ENCODE measurements around the gene SPAG6. TPM values are rescaled to one million over a fixed set of nuclear protein-coding genes. Genes with fewer than 3 reads are reported as not detected.
"Not testable (repeated sequence)": the region's sequence is repeated elsewhere in the genome, so short reads cannot be mapped to it uniquely, and the experiment has no call there.

SPAG6 gene
- total RNA-seq, 2 experiments from 2014 or later = not detected

GRCh38 chr10:22351131-22351703 lies 5.9 kb downstream of the SPAG6 start:
- Histone ChIP-seq H3K9me3 (ENCODE audit: control insufficient read depth in 1 of 2, insufficient read depth in 1 of 2, low read length in 2 of 2) (no peaks in the 10 kb centered on the region), H3K27ac (ENCODE audit: low read depth in 1 of 2, low read length in 2 of 2) (no peak overlapping the region), H3K36me3 (ENCODE audit: insufficient read depth, low read length) (no peaks in the 10 kb centered on the region), H3K4me1 (ENCODE audit: insufficient read depth, low read length) (no peaks in the 10 kb centered on the region), H3K27me3 (ENCODE audit: control insufficient read depth in 1 of 2, insufficient read depth in 2 of 2, low read length in 2 of 2) (peaks cover under 1 to 14% of the 10 kb centered on the region in 2 experiments), H3K4me3 (ENCODE audit: low read length) (no peak overlapping the region)
- no peak for ATAC-seq (ENCODE audit: poor library complexity)
- Mint-ChIP-seq H3K27ac (no peak overlapping the region), H3K36me3 (ENCODE audit: low read depth) (no peaks in the 10 kb centered on the region), H3K27me3 (peaks cover 28% of the 10 kb centered on the region), H3K9me3 (no peaks in the 10 kb centered on the region), H3K4me1 (ENCODE audit: low read depth) (no peaks in the 10 kb centered on the region), H3K4me3 (no peak overlapping the region)
- POLR2A ChIA-PET = no interaction called here
- intact Hi-C loops (cut with DNase I, micrococcal nuclease) = no loop called here
- CTCF ChIA-PET = no interaction called here
- DNase-seq = no peak
- no peak for TF ChIP-seq CTCF (IDR thresholded peaks at IDR 0.05)

- no peak for TF ChIP-seq CTCF (IDR thresholded peaks at IDR 0.05)
- H3K27me3 Mint-ChIP-seq = peaks cover 10% of the 10 kb centered on the region
These were observed 11.1 kb downstream of the SPAG6 start for GRCh38 chr10:22356324-22356873.

GRCh38 chr10:22357770-22358169 lies 12.5 kb downstream of the SPAG6 start:
- H3K4me1 ChIP-seq (ENCODE audit: insufficient read depth, low read length); H3K27ac Mint-ChIP-seq; H3K9me3 Mint-ChIP-seq; H3K4me3 ChIP-seq (ENCODE audit: low read length); CTCF ChIA-PET; H3K27ac ChIP-seq (ENCODE audit: low read depth in 1 of 2, low read length in 2 of 2); intact Hi-C loops (cut with DNase I, micrococcal nuclease); H3K4me3 Mint-ChIP-seq; H3K9me3 ChIP-seq (ENCODE audit: control insufficient read depth in 1 of 2, insufficient read depth in 1 of 2, low read length in 2 of 2); H3K36me3 ChIP-seq (ENCODE audit: insufficient read depth, low read length); H3K27me3 ChIP-seq (ENCODE audit: control insufficient read depth in 1 of 2, insufficient read depth in 2 of 2, low read length in 2 of 2); H3K4me1 Mint-ChIP-seq (ENCODE audit: low read depth); POLR2A ChIA-PET; H3K36me3 Mint-ChIP-seq (ENCODE audit: low read depth); DNase-seq; ATAC-seq (ENCODE audit: poor library complexity): not testable (repeated sequence)
- peaks cover 10% of the 10 kb centered on the region for H3K27me3 Mint-ChIP-seq

More at GRCh38 chr10:22356324-22356873, 11.1 kb downstream of the SPAG6 start:
- intact Hi-C loops (cut with DNase I, micrococcal nuclease) = no loop called here
- Histone ChIP-seq H3K27me3 (ENCODE audit: control insufficient read depth in 1 of 2, insufficient read depth in 2 of 2, low read length in 2 of 2) (no peaks in the 10 kb centered on the region), H3K9me3 (ENCODE audit: control insufficient read depth in 1 of 2, insufficient read depth in 1 of 2, low read length in 2 of 2) (no peaks in the 10 kb centered on the region), H3K4me3 (ENCODE audit: low read length) (no peak overlapping the region), H3K27ac (ENCODE audit: low read depth in 1 of 2, low read length in 2 of 2) (no peak overlapping the region), H3K36me3 (ENCODE audit: insufficient read depth, low read length) (no peaks in the 10 kb centered on the region), H3K4me1 (ENCODE audit: insufficient read depth, low read length) (no peaks in the 10 kb centered on the region)
- ChIA-PET CTCF (no interaction called here), POLR2A (interaction anchor here (0.8 kb wide), 1 partner anchor 16 kb away, joined by 3 read pairs; no protein-coding TSS in a partner anchor)
- no peaks in the 10 kb centered on the region for H3K4me1 Mint-ChIP-seq (ENCODE audit: low read depth)
- no peaks in the 10 kb centered on the region for H3K36me3 Mint-ChIP-seq (ENCODE audit: low read depth)
- H3K27ac Mint-ChIP-seq = no peak overlapping the region
- ATAC-seq (ENCODE audit: poor library complexity) = no peak
- H3K9me3 Mint-ChIP-seq = no peaks in the 10 kb centered on the region
- no peak for DNase-seq
- H3K4me3 Mint-ChIP-seq = no peak overlapping the region

GRCh38 chr10:22363305-22363704 lies 18.0 kb downstream of the SPAG6 start:
- Mint-ChIP-seq H3K9me3 (no peaks in the 10 kb centered on the region), H3K4me1 (ENCODE audit: low read depth) (no peaks in the 10 kb centered on the region), H3K27ac (no peak overlapping the region), H3K27me3 (peaks cover 4% of the 10 kb centered on the region), H3K4me3 (no peak overlapping the region), H3K36me3 (ENCODE audit: low read depth) (no peaks in the 10 kb centered on the region)
- no peak for TF ChIP-seq CTCF (IDR thresholded peaks at IDR 0.05)
- ChIA-PET CTCF (no interaction called here), POLR2A (no interaction called here)
- H3K36me3 ChIP-seq (ENCODE audit: insufficient read depth, low read length) = no peaks in the 10 kb centered on the region
- ATAC-seq (ENCODE audit: poor library complexity) = no peak
- no peak for DNase-seq
- intact Hi-C loops (cut with DNase I, micrococcal nuclease) = no loop called here
- no peak overlapping the region for H3K4me3 ChIP-seq (ENCODE audit: low read length)
- peaks cover 0 to 6% of the 10 kb centered on the region in 2 experiments for H3K27me3 ChIP-seq (ENCODE audit: control insufficient read depth in 1 of 2, insufficient read depth in 2 of 2, low read length in 2 of 2)
- no peaks in the 10 kb centered on the region for H3K9me3 ChIP-seq (ENCODE audit: control insufficient read depth in 1 of 2, insufficient read depth in 1 of 2, low read length in 2 of 2)
- H3K27ac ChIP-seq (ENCODE audit: low read depth in 1 of 2, low read length in 2 of 2) = no peak overlapping the region
- H3K4me1 ChIP-seq (ENCODE audit: insufficient read depth, low read length) = no peaks in the 10 kb centered on the region

Data from CD4-positive, alpha-beta T cell (primary cell).